CD8-positive, alpha-beta memory T cell (primary cell): ENCODE data around the gene SDCCAG8. TPM values are rescaled to one million over a fixed set of nuclear protein-coding genes. Genes with fewer than 3 reads are reported as not detected.

Source experiments
- CTCF ChIA-PET: fragments of 350-600 bp; sonication (Branson Sonifier 250); formaldehyde crosslinking; loops from one replicate; lab custom pipeline; 2021; ENCODE audit warnings: antibody characterized with exemption; lab: Charles Lee
- POLR2A ChIA-PET: fragments of 350-600 bp; sonication (Branson Sonifier 250); formaldehyde crosslinking; loops from one replicate; lab custom pipeline; 2021; ENCODE audit warnings: antibody characterized with exemption; lab: Charles Lee
- DNase-seq, 5 donors: peaks; one replicate each; pipeline versions ENCODE4 v3.0.0 to v3.0.0-alpha.2; 2020 to 2022; ENCODE audit warnings: mixed read lengths in 1 of 5
- H3K27ac ChIP-seq: one replicate; pipeline ENCODE4 v1.7.0; 2013; ENCODE audit warnings: low read depth, mild to moderate bottlenecking, low read length, moderate library complexity
- H3K27me3 ChIP-seq: 2 replicates; pipeline ENCODE4 v1.7.0; 2013; ENCODE audit warnings: low read length, mild to moderate bottlenecking; ENCODE audit not compliant: insufficient read depth, poor library complexity, severe bottlenecking
- H3K36me3 ChIP-seq: 2 replicates; pipeline ENCODE4 v1.7.0; 2013; ENCODE audit warnings: mild to moderate bottlenecking, low read length, moderate library complexity; ENCODE audit not compliant: insufficient read depth
- H3K4me1 ChIP-seq: 2 replicates; pipeline ENCODE4 v1.7.0; 2013; ENCODE audit warnings: mild to moderate bottlenecking, low read length, moderate library complexity; ENCODE audit not compliant: insufficient read depth
- H3K4me3 ChIP-seq: 2 replicates; pipeline ENCODE4 v1.7.0; 2013; ENCODE audit warnings: mild to moderate bottlenecking, low read length
- H3K9me3 ChIP-seq: 2 replicates; pipeline ENCODE4 v1.7.0; 2013; ENCODE audit warnings: mild to moderate bottlenecking, low read length
- H3K27ac Mint-ChIP-seq, 8 donors: one replicate each; pipeline ENCODE4 v1.8.0; 2020 to 2021; ENCODE audit warnings: mixed read lengths in 8 of 8, mild to moderate bottlenecking in 6 of 8, inconsistent platforms in 3 of 8, moderate library complexity in 3 of 8
- H3K27me3 Mint-ChIP-seq, 2 donors: one replicate each; pipeline ENCODE4 v1.8.0; 2020 to 2021; ENCODE audit warnings: mixed read lengths in 2 of 2, mild to moderate bottlenecking in 1 of 2, moderate library complexity in 1 of 2
- H3K36me3 Mint-ChIP-seq, 3 donors: one replicate each; pipeline ENCODE4 v1.8.0; 2020 to 2021; ENCODE audit warnings: mixed read lengths in 3 of 3, inconsistent platforms in 1 of 3, mild to moderate bottlenecking in 1 of 3
- H3K4me1 Mint-ChIP-seq, 3 donors: one replicate each; pipeline ENCODE4 v1.8.0; 2020 to 2021; ENCODE audit warnings: mixed read lengths in 3 of 3, inconsistent platforms in 1 of 3, mild to moderate bottlenecking in 1 of 3
- H3K4me3 Mint-ChIP-seq, 7 donors: one replicate each; pipeline ENCODE4 v1.8.0; 2020 to 2021; ENCODE audit warnings: mixed read lengths in 7 of 7, mild to moderate bottlenecking in 6 of 7, moderate library complexity in 4 of 7, inconsistent platforms in 2 of 7
- H3K9me3 Mint-ChIP-seq, 5 donors: one replicate each; pipeline ENCODE4 v1.8.0; 2020 to 2022; ENCODE audit warnings: mixed read lengths in 5 of 5, mild to moderate bottlenecking in 3 of 5, moderate library complexity in 2 of 5, inconsistent platforms in 1 of 5
- polyA plus RNA-seq: library from polyadenylated mRNA; unstranded; fragments of 300-500 nt; fragmentation: Illumina TruSeq; gene quantifications from one replicate; pipeline ENCODE4 v1.2.3, GENCODE V29; 2021
- total RNA-seq, 2 experiments: library from RNA; stranded (reverse); gene quantifications; one replicate each; pipeline ENCODE4 v1.2.3, GENCODE V29; 2021

SDCCAG8 gene
- total and polyA plus RNA-seq, 3 experiments from 2014 or later: 17.8 to 22.3 (median 18.3) TPM

- Histone ChIP-seq H3K27me3 (no peaks in the 10 kb centered on the region), H3K4me3 (no peak overlapping the region), H3K4me1 (no peaks in the 10 kb centered on the region), H3K36me3 (no peaks in the 10 kb centered on the region), H3K9me3 (no peaks in the 10 kb centered on the region), H3K27ac (no peak overlapping the region)
- Mint-ChIP-seq H3K4me1 (no peaks in the 10 kb centered on the region), H3K27ac (peak overlapping the region in 2 of 8 donors; percentile 53 to 68), H3K4me3 (no peak overlapping the region), H3K36me3 (peaks cover 0 to 15% (median 12%) of the 10 kb centered on the region in 3 donors), H3K27me3 (no peaks in the 10 kb centered on the region), H3K9me3 (no peaks in the 10 kb centered on the region)
- no peak for DNase-seq
- POLR2A ChIA-PET: no interaction called here
- CTCF ChIA-PET: no interaction called here
These were observed 209.2 kb downstream of the SDCCAG8 start for GRCh38 chr1:243465081-243465480.

- Mint-ChIP-seq H3K9me3 (no peaks in the 10 kb centered on the region), H3K4me1 (no peaks in the 10 kb centered on the region), H3K27me3 (no peaks in the 10 kb centered on the region), H3K27ac (peak overlapping the region in 1 of 8 donors; percentile 54), H3K4me3 (no peak overlapping the region), H3K36me3 (peaks cover 0 to 11% (median 11%) of the 10 kb centered on the region in 3 donors)
- DNase-seq: no peak
- Histone ChIP-seq H3K27me3 (no peaks in the 10 kb centered on the region), H3K27ac (no peak overlapping the region), H3K4me1 (no peaks in the 10 kb centered on the region), H3K4me3 (no peak overlapping the region), H3K9me3 (no peaks in the 10 kb centered on the region), H3K36me3 (no peaks in the 10 kb centered on the region)
- ChIA-PET POLR2A (no interaction called here), CTCF (no interaction called here)
These were observed 209.9 kb downstream of the SDCCAG8 start for GRCh38 chr1:243465738-243466137.

GRCh38 chr1:243469497-243469896, 213.7 kb downstream of the SDCCAG8 start:
- Mint-ChIP-seq H3K9me3 (no peaks in the 10 kb centered on the region), H3K4me1 (peaks cover 5% of the 10 kb centered on the region in 3 donors), H3K36me3 (peaks cover 4 to 11% (median 7%) of the 10 kb centered on the region in 3 donors), H3K27me3 (no peaks in the 10 kb centered on the region), H3K4me3 (no peak overlapping the region), H3K27ac (no peak overlapping the region)
- H3K27me3 ChIP-seq: no peaks in the 10 kb centered on the region
- ChIA-PET POLR2A (no interaction called here), CTCF (no interaction called here)
- H3K9me3 ChIP-seq: no peaks in the 10 kb centered on the region
- H3K27ac ChIP-seq: no peak overlapping the region
- no peaks in the 10 kb centered on the region for H3K4me1 ChIP-seq
- DNase-seq: no peak
- no peak overlapping the region for H3K4me3 ChIP-seq
- H3K36me3 ChIP-seq: no peaks in the 10 kb centered on the region

- peaks cover 5% of the 10 kb centered on the region in 3 donors for H3K4me1 Mint-ChIP-seq
- Histone ChIP-seq H3K4me3 (no peak overlapping the region), H3K27me3 (no peaks in the 10 kb centered on the region), H3K36me3 (no peaks in the 10 kb centered on the region), H3K9me3 (no peaks in the 10 kb centered on the region), H3K27ac (no peak overlapping the region), H3K4me1 (no peaks in the 10 kb centered on the region)
- POLR2A ChIA-PET: no interaction called here
- CTCF ChIA-PET: no interaction called here
- H3K27me3 Mint-ChIP-seq: no peaks in the 10 kb centered on the region
- peaks cover 4 to 14% (median 7%) of the 10 kb centered on the region in 3 donors for H3K36me3 Mint-ChIP-seq
- H3K27ac Mint-ChIP-seq: no peak overlapping the region
- DNase-seq: no peak
- H3K4me3 Mint-ChIP-seq: no peak overlapping the region
- H3K9me3 Mint-ChIP-seq: no peaks in the 10 kb centered on the region
These were observed 214.7 kb downstream of the SDCCAG8 start for GRCh38 chr1:243470502-243470901.

- Mint-ChIP-seq H3K36me3 (peaks cover 4 to 16% (median 9%) of the 10 kb centered on the region in 3 donors), H3K9me3 (no peaks in the 10 kb centered on the region), H3K27me3 (no peaks in the 10 kb centered on the region), H3K27ac (no peak overlapping the region), H3K4me1 (peaks cover 5% of the 10 kb centered on the region in 3 donors), H3K4me3 (no peak overlapping the region)
- ChIA-PET POLR2A (no interaction called here), CTCF (no interaction called here)
- no peak for DNase-seq
- Histone ChIP-seq H3K27me3 (no peaks in the 10 kb centered on the region), H3K27ac (no peak overlapping the region), H3K9me3 (no peaks in the 10 kb centered on the region), H3K36me3 (no peaks in the 10 kb centered on the region), H3K4me1 (no peaks in the 10 kb centered on the region), H3K4me3 (no peak overlapping the region)
These were observed 215.3 kb downstream of the SDCCAG8 start for GRCh38 chr1:243471026-243471685.

- Histone ChIP-seq H3K36me3 (no peaks in the 10 kb centered on the region), H3K9me3 (no peaks in the 10 kb centered on the region), H3K27me3 (no peaks in the 10 kb centered on the region), H3K27ac (no peak overlapping the region), H3K4me3 (no peak overlapping the region), H3K4me1 (no peaks in the 10 kb centered on the region)
- CTCF ChIA-PET: no interaction called here
- Mint-ChIP-seq H3K9me3 (no peaks in the 10 kb centered on the region), H3K36me3 (peaks cover 9 to 16% (median 10%) of the 10 kb centered on the region in 3 donors), H3K4me3 (no peak overlapping the region), H3K4me1 (peaks cover 5% of the 10 kb centered on the region in 3 donors), H3K27ac (no peak overlapping the region), H3K27me3 (no peaks in the 10 kb centered on the region)
- POLR2A ChIA-PET: no interaction called here
- DNase-seq: no peak
These were observed 216.2 kb downstream of the SDCCAG8 start for GRCh38 chr1:243471754-243472745.

GRCh38 chr1:243473227-243474135, 217.6 kb downstream of the SDCCAG8 start:
- H3K36me3 Mint-ChIP-seq: peaks cover 10 to 16% (median 12%) of the 10 kb centered on the region in 3 donors
- Histone ChIP-seq H3K4me3 (no peak overlapping the region), H3K9me3 (no peaks in the 10 kb centered on the region), H3K27me3 (no peaks in the 10 kb centered on the region), H3K4me1 (no peaks in the 10 kb centered on the region), H3K27ac (no peak overlapping the region), H3K36me3 (no peaks in the 10 kb centered on the region)
- POLR2A ChIA-PET: no interaction called here
- H3K4me1 Mint-ChIP-seq: peaks cover 5% of the 10 kb centered on the region in 3 donors
- CTCF ChIA-PET: no interaction called here
- H3K27ac Mint-ChIP-seq: peak overlapping the region in 5 of 8 donors; percentile 0 to 55 (median 45)
- no peaks in the 10 kb centered on the region for H3K27me3 Mint-ChIP-seq
- DNase-seq: no peak
- H3K9me3 Mint-ChIP-seq: no peaks in the 10 kb centered on the region
- peak overlapping the region in 5 of 7 donors; percentile 59 to 69 (median 62) for H3K4me3 Mint-ChIP-seq
